ENCODE measurements around the gene AOC1.

The AOC1 gene

GRCh38 chr7:150824379-150825177 lies 27.7 kb upstream of the AOC1 start:
- no peak for DNase-seq (ENCODE audit: low read depth in 2 of 2)
- TF ChIP-seq, protein P1, sequence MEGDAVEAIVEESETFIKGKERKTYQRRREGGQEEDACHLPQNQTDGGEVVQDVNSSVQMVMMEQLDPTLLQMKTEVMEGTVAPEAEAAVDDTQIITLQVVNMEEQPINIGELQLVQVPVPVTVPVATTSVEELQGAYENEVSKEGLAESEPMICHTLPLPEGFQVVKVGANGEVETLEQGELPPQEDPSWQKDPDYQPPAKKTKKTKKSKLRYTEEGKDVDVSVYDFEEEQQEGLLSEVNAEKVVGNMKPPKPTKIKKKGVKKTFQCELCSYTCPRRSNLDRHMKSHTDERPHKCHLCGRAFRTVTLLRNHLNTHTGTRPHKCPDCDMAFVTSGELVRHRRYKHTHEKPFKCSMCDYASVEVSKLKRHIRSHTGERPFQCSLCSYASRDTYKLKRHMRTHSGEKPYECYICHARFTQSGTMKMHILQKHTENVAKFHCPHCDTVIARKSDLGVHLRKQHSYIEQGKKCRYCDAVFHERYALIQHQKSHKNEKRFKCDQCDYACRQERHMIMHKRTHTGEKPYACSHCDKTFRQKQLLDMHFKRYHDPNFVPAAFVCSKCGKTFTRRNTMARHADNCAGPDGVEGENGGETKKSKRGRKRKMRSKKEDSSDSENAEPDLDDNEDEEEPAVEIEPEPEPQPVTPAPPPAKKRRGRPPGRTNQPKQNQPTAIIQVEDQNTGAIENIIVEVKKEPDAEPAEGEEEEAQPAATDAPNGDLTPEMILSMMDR (IDR thresholded peaks at IDR 0.05; ENCODE audit: low read depth, low read length) = no peak
- H3K4me3 ChIP-seq (replicated peaks in 1 of 2; ENCODE audit: low read depth in 2 of 2, low read length in 2 of 2) = no peak overlapping the region

DNA sequence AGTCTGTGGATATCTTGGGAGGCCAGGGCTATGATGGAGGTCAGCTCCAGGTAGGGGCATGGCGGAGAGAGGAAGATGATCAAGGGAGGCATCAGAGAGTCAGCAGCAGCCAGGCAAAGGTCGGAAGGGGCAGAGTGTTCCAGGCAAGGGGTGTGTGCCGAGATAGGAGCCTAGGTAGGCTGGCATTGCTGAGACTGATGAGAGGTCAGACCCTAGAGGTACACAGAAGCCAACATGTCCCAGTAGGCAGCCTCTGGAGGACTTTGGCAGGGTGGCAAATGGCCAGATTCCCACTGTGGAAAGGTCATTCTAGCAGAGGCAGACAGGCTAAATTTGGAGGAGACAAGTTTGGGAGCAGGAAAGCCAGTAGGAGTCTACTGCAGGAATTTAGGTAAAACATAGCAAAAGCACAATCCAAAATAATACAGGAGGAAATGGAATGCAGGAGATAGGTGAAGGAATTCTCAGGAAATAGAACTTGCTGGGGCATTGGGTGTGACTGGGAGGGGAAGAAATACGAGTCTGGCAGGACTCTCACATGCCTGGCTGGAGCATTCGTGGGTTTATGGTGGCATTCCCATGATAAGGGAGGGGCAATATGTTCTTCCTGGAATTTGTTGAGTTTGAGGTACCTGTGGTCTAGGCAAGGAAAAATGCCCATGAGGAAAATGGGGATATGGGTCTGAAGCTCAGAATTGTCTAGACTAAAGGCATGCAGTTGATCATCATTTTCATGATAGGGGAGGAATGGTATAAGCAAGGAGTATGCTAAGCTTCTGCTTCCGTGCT lies 26.1 kb upstream of the AOC1 start:
- DNase-seq (ENCODE audit: low read depth in 2 of 2) = no peak
- TF ChIP-seq, protein P1 (IDR thresholded peaks at IDR 0.05; ENCODE audit: low read depth, low read length) = no peak
- H3K4me3 ChIP-seq (replicated peaks in 1 of 2; ENCODE audit: low read depth in 2 of 2, low read length in 2 of 2) = no peak overlapping the region

GRCh38 chr7:150828384-150828783 lies 23.9 kb upstream of the AOC1 start:
- no peak for DNase-seq (ENCODE audit: low read depth in 2 of 2)
- H3K4me3 ChIP-seq (replicated peaks in 1 of 2; ENCODE audit: low read depth in 2 of 2, low read length in 2 of 2) = no peak overlapping the region
- TF ChIP-seq, protein P1 (IDR thresholded peaks at IDR 0.05; ENCODE audit: low read depth, low read length) = no peak

- TF ChIP-seq, protein P1 (IDR thresholded peaks at IDR 0.05; ENCODE audit: low read depth, low read length) = no peak
- DNase-seq (ENCODE audit: low read depth in 2 of 2) = no peak
These were observed 22.9 kb upstream of the AOC1 start for GRCh38 chr7:150829426-150829825.

DNA sequence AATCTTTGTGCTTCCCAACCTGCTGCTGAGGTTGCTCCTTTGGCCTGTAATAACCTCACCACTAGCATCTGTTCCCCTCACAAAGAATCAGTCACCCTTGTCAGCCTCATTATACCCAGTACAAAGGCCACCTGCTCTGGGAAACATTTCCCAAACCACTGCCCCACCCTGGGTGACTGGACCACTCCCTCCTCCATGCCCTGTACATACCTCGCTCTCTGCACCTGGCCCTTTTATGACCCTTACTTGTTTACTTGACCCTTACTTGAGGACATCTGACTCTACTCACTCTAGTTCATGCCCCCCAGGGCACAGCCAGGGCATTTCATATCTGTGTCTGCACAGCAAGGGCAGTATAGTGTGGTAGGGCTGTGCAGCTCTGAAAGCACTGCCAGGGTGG lies 21.4 kb upstream of the AOC1 start:
- TF ChIP-seq, protein P1 (IDR thresholded peaks at IDR 0.05; ENCODE audit: low read depth, low read length) = no peak
- DNase-seq (ENCODE audit: low read depth in 2 of 2) = no peak
- no peak overlapping the region for H3K4me3 ChIP-seq (replicated peaks in 1 of 2; ENCODE audit: low read depth in 2 of 2, low read length in 2 of 2)

More at GRCh38 chr7:150829426-150829825, 22.9 kb upstream of the AOC1 start:
- no peak overlapping the region for H3K4me3 ChIP-seq (replicated peaks in 1 of 2; ENCODE audit: low read depth in 2 of 2, low read length in 2 of 2)

- TF ChIP-seq, protein P1 (IDR thresholded peaks at IDR 0.05; ENCODE audit: low read depth, low read length) = no peak
- DNase-seq (ENCODE audit: low read depth in 2 of 2) = no peak
- no peak overlapping the region for H3K4me3 ChIP-seq (replicated peaks in 1 of 2; ENCODE audit: low read depth in 2 of 2, low read length in 2 of 2)
These were observed 20.5 kb upstream of the AOC1 start for GRCh38 chr7:150831851-150832250.

All from cardiac fibroblast (primary cell).